GM19351 (cell line): ENCODE measurements around the gene ATAD2B.

Experiments used
- ATAC-seq: cut with Tn5 transposase; IDR thresholded peaks from one replicate; pipeline ENCODE4 v1.9.1; 2021; ENCODE audit warnings: mild to moderate bottlenecking, moderate library complexity; ENCODE audit not compliant: unreplicated experiment

Gene ATAD2B

GRCh38 chr2:23705771-23706612 lies 220.9 kb downstream of the ATAD2B start:
- no peak for ATAC-seq

DNA sequence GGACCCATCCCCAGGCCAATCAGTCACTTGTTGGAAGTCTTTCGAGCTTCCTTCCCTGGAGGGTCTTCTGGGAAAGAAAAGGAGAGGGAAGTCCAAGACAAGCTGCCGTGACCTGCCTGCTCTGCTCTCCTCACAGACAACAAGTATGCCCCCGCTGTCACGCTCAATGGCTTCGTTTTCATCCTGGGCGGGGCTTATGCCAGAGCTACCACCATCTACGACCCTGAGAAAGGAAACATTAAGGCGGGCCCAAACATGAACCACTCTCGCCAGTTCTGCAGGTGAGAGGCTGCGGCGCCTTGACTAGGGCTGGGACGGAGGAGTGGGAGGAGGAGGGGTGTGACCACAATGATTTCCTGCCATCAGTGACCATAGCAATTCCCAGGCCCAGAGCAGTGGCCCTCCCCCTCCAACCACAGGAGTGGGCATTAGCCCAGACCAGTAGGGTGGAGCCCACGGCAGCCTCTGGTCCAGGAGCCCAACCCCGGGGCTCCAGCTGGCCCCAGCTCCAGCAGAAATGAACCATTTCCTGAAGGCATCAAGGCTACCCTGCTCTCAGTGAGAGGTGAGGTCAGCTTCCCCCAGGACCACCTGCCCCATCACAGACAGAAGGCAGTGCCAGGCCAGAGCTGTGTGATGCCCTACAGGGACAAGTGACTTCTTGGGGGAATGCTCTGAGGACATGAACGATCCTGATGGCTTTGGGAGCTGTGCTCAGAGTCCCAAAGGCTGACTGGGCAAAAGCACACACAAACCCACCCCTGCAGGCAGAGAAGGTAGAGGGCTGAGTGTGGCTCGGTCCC lies 223.1 kb downstream of the ATAD2B start:
- no peak for ATAC-seq

DNA sequence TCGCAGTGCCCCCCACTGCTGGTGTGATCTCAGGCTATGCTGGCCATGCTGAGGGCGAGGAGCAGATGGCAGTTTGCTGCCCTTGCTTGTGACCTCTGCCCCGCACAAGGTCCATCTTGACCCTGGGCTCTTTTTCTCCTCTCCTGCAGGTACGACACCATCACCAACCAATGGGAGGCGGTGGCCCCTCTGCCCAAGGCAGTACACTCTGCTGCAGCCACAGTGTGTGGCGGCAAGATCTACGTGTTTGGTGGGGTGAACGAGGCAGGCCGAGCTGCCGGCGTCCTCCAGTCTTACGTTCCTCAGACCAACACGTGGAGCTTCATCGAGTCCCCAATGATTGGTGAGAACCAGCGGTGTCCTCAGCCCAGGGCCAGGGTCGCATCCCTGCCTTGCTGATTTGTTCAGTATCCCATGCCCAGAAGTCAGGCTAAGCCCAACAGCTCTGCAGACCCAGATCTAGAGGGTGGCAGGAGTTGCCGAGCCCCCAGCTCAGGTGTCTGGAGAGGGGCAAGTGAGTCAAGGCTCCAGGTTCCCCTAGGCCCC lies 223.8 kb downstream of the ATAD2B start:
- ATAC-seq, result no peak

GRCh38 chr2:23700627-23701026 lies 226.3 kb downstream of the ATAD2B start:
- no peak for ATAC-seq

- ATAC-seq, result no peak
Observed at GRCh38 chr2:23699580-23699925, 227.4 kb downstream of the ATAD2B start.

GRCh38 chr2:23698721-23699579 lies 228.0 kb downstream of the ATAD2B start:
- ATAC-seq, result no peak
